ENCODE data around the gene TTI1. TPM values are rescaled to one million over a fixed set of nuclear protein-coding genes. Genes with fewer than 3 reads are reported as not detected.

TTI1 gene
- total RNA-seq, 1 experiment from 2014 or later = 37.4 TPM

DNA sequence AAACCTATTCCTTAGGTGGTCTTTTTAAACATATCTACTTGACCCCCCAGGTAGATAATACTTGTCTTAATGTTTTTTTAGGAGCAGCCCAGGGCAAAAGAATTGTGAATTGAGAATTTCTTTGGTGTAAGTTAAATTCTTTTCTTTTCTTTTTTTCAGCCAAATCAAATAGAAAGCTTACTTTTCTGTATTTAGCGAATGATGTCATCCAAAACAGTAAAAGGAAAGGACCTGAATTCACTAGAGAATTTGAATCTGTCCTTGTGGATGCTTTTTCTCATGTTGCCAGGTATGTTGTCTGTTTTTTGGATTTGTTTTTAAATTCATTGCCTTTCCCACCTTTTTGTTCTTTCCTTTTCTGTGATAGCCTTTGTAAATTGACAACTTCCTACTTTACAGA lies 7.0 kb upstream of the TTI1 start:
- Histone ChIP-seq H3K18ac (ENCODE audit: insufficient read length, low read depth, low read length) (no peak overlapping the region), H3K23ac (ENCODE audit: insufficient read length, low read depth, low read length) (no peak overlapping the region), H4K20me1 (ENCODE audit: control insufficient read depth, insufficient read depth, insufficient read length) (no peaks in the 10 kb centered on the region), H3K79me2 (ENCODE audit: insufficient read depth, low read length) (peaks cover 6% of the 10 kb centered on the region; the same call in 1 of the 2 replicates), H2BK15ac (ENCODE audit: low read depth, low read length) (no peak overlapping the region), H2BK120ac (ENCODE audit: low read depth, low read length, poor library complexity, severe bottlenecking) (no peak overlapping the region), H2AFZ (ENCODE audit: low read length) (no peak overlapping the region), H3K4me2 (ENCODE audit: insufficient read depth, insufficient read length, low read length) (no peak overlapping the region), H4K91ac (ENCODE audit: insufficient read length, low read depth, low read length) (no peak overlapping the region), H3K27ac (ENCODE audit: insufficient read length, low read depth, low read length) (no peak overlapping the region), H3K56ac (ENCODE audit: insufficient read length, low read depth, low read length) (no peak overlapping the region), H3K9me3 (ENCODE audit: control insufficient read depth, low read depth, low read length) (no peaks in the 10 kb centered on the region), H2BK5ac (ENCODE audit: insufficient read length, low read length) (no peak overlapping the region), H2AK5ac (ENCODE audit: insufficient read length, low read length) (no peak overlapping the region), H3K79me1 (ENCODE audit: insufficient read depth, low read depth, low read length, poor library complexity, severe bottlenecking) (peaks cover 5% of the 10 kb centered on the region), H3K4ac (ENCODE audit: low read depth, low read length) (no peak overlapping the region), H2BK20ac (ENCODE audit: low read depth, low read length, poor library complexity, severe bottlenecking) (no peak overlapping the region), H4K8ac (replicated peaks; ENCODE audit: insufficient read length, low read depth, low read length) (no peak overlapping the region), H4K5ac (ENCODE audit: insufficient read length, low read depth, low read length) (no peak overlapping the region), H3K23me2 (ENCODE audit: insufficient read length, low read depth, low read length, poor library complexity, severe bottlenecking) (no peaks in the 10 kb centered on the region), H3T11ph (ENCODE audit: low read length) (no peak overlapping the region), H2BK12ac (ENCODE audit: insufficient read length, low read depth, low read length) (no peak overlapping the region), H3K27me3 (ENCODE audit: insufficient read depth, low read length) (no peaks in the 10 kb centered on the region), H3K14ac (ENCODE audit: insufficient read depth, low read length) (no peak overlapping the region), H3K4me1 (ENCODE audit: insufficient read depth, low read length) (no peaks in the 10 kb centered on the region), H3K9ac (ENCODE audit: extremely low read depth, insufficient read length, low read length) (no peak overlapping the region)
- Mint-ChIP-seq H3K27ac (no peak overlapping the region), H3K9me3 (no peaks in the 10 kb centered on the region), H3K4me1 (peaks cover 3 to 10% of the 10 kb centered on the region in 2 experiments; a peak in 3 of 4 replicates), H3K36me3 (ENCODE audit: insufficient read depth in 1 of 3, low read depth in 3 of 3) (peaks cover 23 to 71% (median 62%) of the 10 kb centered on the region in 3 experiments; a peak in 6 of 7 replicates), H3K4me3 (no peak overlapping the region), H3K27me3 (ENCODE audit: low read depth) (no peaks in the 10 kb centered on the region)
- DNase-seq = no peak
- WGBS (ENCODE audit: extremely low coverage, insufficient read length, low lambda C conversion rate) = no CpG with 5 or more reads among the region's 1 CpG
- TF ChIP-seq, protein P1, sequence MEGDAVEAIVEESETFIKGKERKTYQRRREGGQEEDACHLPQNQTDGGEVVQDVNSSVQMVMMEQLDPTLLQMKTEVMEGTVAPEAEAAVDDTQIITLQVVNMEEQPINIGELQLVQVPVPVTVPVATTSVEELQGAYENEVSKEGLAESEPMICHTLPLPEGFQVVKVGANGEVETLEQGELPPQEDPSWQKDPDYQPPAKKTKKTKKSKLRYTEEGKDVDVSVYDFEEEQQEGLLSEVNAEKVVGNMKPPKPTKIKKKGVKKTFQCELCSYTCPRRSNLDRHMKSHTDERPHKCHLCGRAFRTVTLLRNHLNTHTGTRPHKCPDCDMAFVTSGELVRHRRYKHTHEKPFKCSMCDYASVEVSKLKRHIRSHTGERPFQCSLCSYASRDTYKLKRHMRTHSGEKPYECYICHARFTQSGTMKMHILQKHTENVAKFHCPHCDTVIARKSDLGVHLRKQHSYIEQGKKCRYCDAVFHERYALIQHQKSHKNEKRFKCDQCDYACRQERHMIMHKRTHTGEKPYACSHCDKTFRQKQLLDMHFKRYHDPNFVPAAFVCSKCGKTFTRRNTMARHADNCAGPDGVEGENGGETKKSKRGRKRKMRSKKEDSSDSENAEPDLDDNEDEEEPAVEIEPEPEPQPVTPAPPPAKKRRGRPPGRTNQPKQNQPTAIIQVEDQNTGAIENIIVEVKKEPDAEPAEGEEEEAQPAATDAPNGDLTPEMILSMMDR (conservative IDR thresholded peaks at IDR 0.05) = no peak

Measured in H9 (cell line).